WTC11 (cell line): ENCODE measurements around the gene ISLR. TPM values are rescaled to one million over a fixed set of nuclear protein-coding genes. Genes with fewer than 3 reads are reported as not detected.

Experiments
- ATAC-seq: fragments of 200-7000 bp; cut with Tn5 transposase; 2 replicates; pipeline ENCODE4 v1.10.0; 2021; ENCODE audit warnings: mild to moderate bottlenecking, moderate library complexity
- CTCF ChIA-PET: fragments of 300-600 bp; sonication (Branson Sonifier 250); formaldehyde crosslinking; loops from one replicate; lab custom pipeline; 2021; ENCODE audit warnings: antibody characterized with exemption; lab: Charles Lee
- POLR2A ChIA-PET: fragments of 350-600 bp; sonication (Branson Sonifier 250); formaldehyde crosslinking; loops from one replicate; lab custom pipeline; 2021; ENCODE audit warnings: antibody characterized with exemption; lab: Charles Lee
- DNase-seq: peaks from one replicate; pipeline ENCODE4 v3.0.0; 2021; ENCODE audit warnings: low spot score
- H3K27ac Mint-ChIP-seq: 2 replicates; pipeline ENCODE4 v1.8.0; 2021; ENCODE audit warnings: mixed read lengths
- H3K27me3 Mint-ChIP-seq: 2 replicates; pipeline ENCODE4 v1.8.0; 2021; ENCODE audit warnings: low read depth, mild to moderate bottlenecking, moderate library complexity, mixed read lengths
- H3K36me3 Mint-ChIP-seq: 2 replicates; pipeline ENCODE4 v1.8.0; 2021; ENCODE audit warnings: mixed read lengths
- H3K4me1 Mint-ChIP-seq: 2 replicates; pipeline ENCODE4 v1.8.0; 2022; ENCODE audit warnings: mixed read lengths
- H3K4me3 Mint-ChIP-seq: 2 replicates; pipeline ENCODE4 v1.8.0; 2021; ENCODE audit warnings: mild to moderate bottlenecking, moderate library complexity, mixed read lengths
- H3K9me3 Mint-ChIP-seq: 2 replicates; pipeline ENCODE4 v1.8.0; 2021; ENCODE audit warnings: mixed read lengths
- ATF1 ChIP-seq: sonication (generic); formaldehyde crosslinking; IDR thresholded peaks from 2 replicates; pipeline ENCODE4 v1.8.1; 2023; ENCODE audit warnings: mild to moderate bottlenecking, moderate library complexity, missing genetic modification reagents
- ETV6 ChIP-seq: sonication (generic); formaldehyde crosslinking; IDR thresholded peaks from 2 replicates; pipeline ENCODE4 v1.8.1; 2022; ENCODE audit warnings: mild to moderate bottlenecking, missing genetic modification reagents
- FOXP1 ChIP-seq: sonication (generic); formaldehyde crosslinking; IDR thresholded peaks from 2 replicates; pipeline ENCODE4 v1.8.0; 2022; ENCODE audit warnings: missing genetic modification reagents, mild to moderate bottlenecking, moderate library complexity, borderline replicate concordance
- GTF2I ChIP-seq: fragments of 250-450 bp; sonication (Bioruptor Pico); conservative IDR thresholded peaks from 2 replicates; pipeline ENCODE4 v1.4.0; 2021; ENCODE audit warnings: mild to moderate bottlenecking
- KAT7 ChIP-seq: sonication (generic); formaldehyde crosslinking; IDR thresholded peaks from 2 replicates; pipeline ENCODE4 v1.8.1; 2023; ENCODE audit warnings: missing genetic modification reagents, mild to moderate bottlenecking, borderline replicate concordance
- MLX ChIP-seq: sonication (generic); formaldehyde crosslinking; IDR thresholded peaks from 2 replicates; pipeline ENCODE4 v1.8.1; 2023; ENCODE audit warnings: mild to moderate bottlenecking, missing genetic modification reagents, moderate library complexity
- MXD4 ChIP-seq: fragments of 250-450 bp; sonication (Bioruptor Pico); IDR thresholded peaks from 2 replicates; pipeline ENCODE4 v1.8.0; 2021; ENCODE audit warnings: mild to moderate bottlenecking, moderate library complexity, borderline replicate concordance
- SMAD3 ChIP-seq: sonication (generic); formaldehyde crosslinking; IDR thresholded peaks from 2 replicates; pipeline ENCODE4 v1.8.0; 2022; ENCODE audit warnings: missing genetic modification reagents, mild to moderate bottlenecking, borderline replicate concordance
- SOX15 ChIP-seq: fragments of 250-450 bp; sonication (Bioruptor Pico); IDR thresholded peaks from 2 replicates; pipeline ENCODE4 v1.9.0; 2021; ENCODE audit warnings: mild to moderate bottlenecking
- STAT6 ChIP-seq: sonication (generic); formaldehyde crosslinking; conservative IDR thresholded peaks from 2 replicates; pipeline ENCODE4 v1.8.1; 2023; ENCODE audit warnings: mild to moderate bottlenecking, low read depth, missing genetic modification reagents, moderate library complexity
- ZNF219 ChIP-seq: sonication (generic); formaldehyde crosslinking; IDR thresholded peaks from 2 replicates; pipeline ENCODE4 v1.8.0; 2023; ENCODE audit warnings: missing genetic modification reagents, mild to moderate bottlenecking, borderline replicate concordance
- ZNF671 ChIP-seq: fragments of 250-450 bp; sonication (Bioruptor Pico); IDR thresholded peaks from 2 replicates; pipeline ENCODE4 v1.8.0; 2021; ENCODE audit warnings: mild to moderate bottlenecking
- total RNA-seq: library from RNA; stranded (reverse); gene quantifications from 3 replicates; pipeline ENCODE4 v1.2.3, GENCODE V29; 2021
- TF ChIP-seq, protein P1 (sequence below): fragments of 250-450 bp; sonication (Bioruptor Pico); IDR thresholded peaks from 2 replicates; pipeline ENCODE4 v1.9.0; 2021; ENCODE audit warnings: mild to moderate bottlenecking, borderline replicate concordance
- TF ChIP-seq, protein P2 (sequence below): sonication (generic); formaldehyde crosslinking; IDR thresholded peaks from 2 replicates; pipeline ENCODE4 v1.8.1; 2023; ENCODE audit warnings: mild to moderate bottlenecking, missing genetic modification reagents
- TF ChIP-seq, protein P3 (sequence below): fragments of 200-600 bp; IDR thresholded peaks from 2 replicates; pipeline ENCODE4 v1.8.0; 2022; ENCODE audit warnings: antibody characterized with exemption

The ISLR gene
- total RNA-seq, 1 experiment from 2014 or later: 0.63 TPM

GRCh38 chr15:74215958-74216357, 42.4 kb downstream of the ISLR start (continued):
- TF ChIP-seq, protein P1, sequence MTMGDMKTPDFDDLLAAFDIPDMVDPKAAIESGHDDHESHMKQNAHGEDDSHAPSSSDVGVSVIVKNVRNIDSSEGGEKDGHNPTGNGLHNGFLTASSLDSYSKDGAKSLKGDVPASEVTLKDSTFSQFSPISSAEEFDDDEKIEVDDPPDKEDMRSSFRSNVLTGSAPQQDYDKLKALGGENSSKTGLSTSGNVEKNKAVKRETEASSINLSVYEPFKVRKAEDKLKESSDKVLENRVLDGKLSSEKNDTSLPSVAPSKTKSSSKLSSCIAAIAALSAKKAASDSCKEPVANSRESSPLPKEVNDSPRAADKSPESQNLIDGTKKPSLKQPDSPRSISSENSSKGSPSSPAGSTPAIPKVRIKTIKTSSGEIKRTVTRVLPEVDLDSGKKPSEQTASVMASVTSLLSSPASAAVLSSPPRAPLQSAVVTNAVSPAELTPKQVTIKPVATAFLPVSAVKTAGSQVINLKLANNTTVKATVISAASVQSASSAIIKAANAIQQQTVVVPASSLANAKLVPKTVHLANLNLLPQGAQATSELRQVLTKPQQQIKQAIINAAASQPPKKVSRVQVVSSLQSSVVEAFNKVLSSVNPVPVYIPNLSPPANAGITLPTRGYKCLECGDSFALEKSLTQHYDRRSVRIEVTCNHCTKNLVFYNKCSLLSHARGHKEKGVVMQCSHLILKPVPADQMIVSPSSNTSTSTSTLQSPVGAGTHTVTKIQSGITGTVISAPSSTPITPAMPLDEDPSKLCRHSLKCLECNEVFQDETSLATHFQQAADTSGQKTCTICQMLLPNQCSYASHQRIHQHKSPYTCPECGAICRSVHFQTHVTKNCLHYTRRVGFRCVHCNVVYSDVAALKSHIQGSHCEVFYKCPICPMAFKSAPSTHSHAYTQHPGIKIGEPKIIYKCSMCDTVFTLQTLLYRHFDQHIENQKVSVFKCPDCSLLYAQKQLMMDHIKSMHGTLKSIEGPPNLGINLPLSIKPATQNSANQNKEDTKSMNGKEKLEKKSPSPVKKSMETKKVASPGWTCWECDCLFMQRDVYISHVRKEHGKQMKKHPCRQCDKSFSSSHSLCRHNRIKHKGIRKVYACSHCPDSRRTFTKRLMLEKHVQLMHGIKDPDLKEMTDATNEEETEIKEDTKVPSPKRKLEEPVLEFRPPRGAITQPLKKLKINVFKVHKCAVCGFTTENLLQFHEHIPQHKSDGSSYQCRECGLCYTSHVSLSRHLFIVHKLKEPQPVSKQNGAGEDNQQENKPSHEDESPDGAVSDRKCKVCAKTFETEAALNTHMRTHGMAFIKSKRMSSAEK (CRISPR knock-in tag): no peak
- TF ChIP-seq SMAD3 (CRISPR knock-in tag): no peak
- no peak for TF ChIP-seq SOX15
- no peak for TF ChIP-seq ETV6 (CRISPR knock-in tag)
- TF ChIP-seq FOXP1 (CRISPR knock-in tag): no peak
- TF ChIP-seq, all 79 proteins: peak for 0

GRCh38 chr15:74216949-74217348, 43.4 kb downstream of the ISLR start:
- CTCF ChIA-PET: no interaction called here
- TF ChIP-seq GTF2I: no peak
- no peak for TF ChIP-seq ATF1 (CRISPR knock-in tag)
- no peak for TF ChIP-seq ZNF671 (CRISPR knock-in tag)
- TF ChIP-seq STAT6 (CRISPR knock-in tag): no peak
- TF ChIP-seq MLX: no peak
- no peak overlapping the region for H3K27ac Mint-ChIP-seq
- DNase-seq (no peak), ATAC-seq (no peak)
- H3K27me3 Mint-ChIP-seq: peaks cover 62% of the 10 kb centered on the region
- no peak overlapping the region for H3K4me3 Mint-ChIP-seq
- POLR2A ChIA-PET: no interaction called here
- H3K9me3 Mint-ChIP-seq: no peaks in the 10 kb centered on the region
- peaks cover 70% of the 10 kb centered on the region for H3K4me1 Mint-ChIP-seq
- no peaks in the 10 kb centered on the region for H3K36me3 Mint-ChIP-seq

DNA sequence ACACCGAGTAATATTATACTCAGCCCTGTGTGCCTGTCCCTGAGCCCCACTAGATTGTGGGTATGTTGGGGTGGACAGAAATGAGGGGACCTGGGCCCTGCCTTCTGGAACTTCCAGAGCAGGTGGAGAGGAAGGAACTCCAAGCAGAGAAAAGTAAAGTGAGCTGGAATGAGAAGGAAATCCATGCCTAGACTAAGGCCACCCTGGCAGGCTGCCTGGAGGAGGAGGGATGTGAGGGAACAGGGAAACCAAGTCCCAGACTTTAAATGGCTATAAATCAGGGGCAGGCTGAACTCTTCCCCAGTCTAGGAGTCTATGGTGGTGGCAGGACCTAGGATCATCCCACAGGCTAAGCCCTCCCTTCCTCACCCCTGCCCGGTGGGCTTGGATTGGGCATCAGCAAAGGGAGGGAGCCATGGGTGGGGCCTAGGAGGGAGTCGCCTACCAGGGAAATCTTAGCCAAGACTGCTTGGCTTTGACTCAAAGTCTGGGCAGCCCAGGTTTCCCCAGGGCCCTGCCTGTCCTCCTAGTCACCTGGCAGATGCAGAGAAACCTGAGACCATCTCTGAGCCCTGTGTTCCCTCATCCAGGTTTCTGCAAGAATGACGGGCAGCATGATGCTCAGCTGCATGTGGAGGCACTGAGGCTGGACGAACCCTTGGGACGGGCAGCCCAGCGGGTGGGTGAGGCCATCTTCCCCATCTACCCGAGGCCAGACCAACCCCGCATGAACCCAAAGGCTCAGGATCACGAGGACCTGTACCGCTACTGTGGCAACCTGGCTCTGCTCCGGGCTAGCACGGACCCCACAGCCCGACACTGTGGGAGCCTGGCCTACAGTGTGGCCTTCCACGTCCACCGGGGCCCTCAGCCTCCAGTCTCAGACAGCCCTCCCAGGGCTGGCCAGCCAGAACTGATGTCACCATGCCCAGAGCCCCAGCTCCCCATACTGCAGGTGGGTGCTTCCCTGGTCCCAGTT, 44.7 kb downstream of the ISLR start:
- ATAC-seq (no peak), DNase-seq (no peak)
- Mint-ChIP-seq H3K9me3 (no peaks in the 10 kb centered on the region), H3K4me1 (peaks cover 69% of the 10 kb centered on the region), H3K27me3 (peaks cover 75% of the 10 kb centered on the region), H3K4me3 (no peak overlapping the region), H3K36me3 (no peaks in the 10 kb centered on the region), H3K27ac (no peak overlapping the region)
- ChIA-PET POLR2A (no interaction called here), CTCF (no interaction called here)
- TF ChIP-seq KAT7 (CRISPR knock-in tag): no peak
- TF ChIP-seq ZNF219: no peak
- TF ChIP-seq MXD4 (CRISPR knock-in tag): no peak
- TF ChIP-seq, protein P2, sequence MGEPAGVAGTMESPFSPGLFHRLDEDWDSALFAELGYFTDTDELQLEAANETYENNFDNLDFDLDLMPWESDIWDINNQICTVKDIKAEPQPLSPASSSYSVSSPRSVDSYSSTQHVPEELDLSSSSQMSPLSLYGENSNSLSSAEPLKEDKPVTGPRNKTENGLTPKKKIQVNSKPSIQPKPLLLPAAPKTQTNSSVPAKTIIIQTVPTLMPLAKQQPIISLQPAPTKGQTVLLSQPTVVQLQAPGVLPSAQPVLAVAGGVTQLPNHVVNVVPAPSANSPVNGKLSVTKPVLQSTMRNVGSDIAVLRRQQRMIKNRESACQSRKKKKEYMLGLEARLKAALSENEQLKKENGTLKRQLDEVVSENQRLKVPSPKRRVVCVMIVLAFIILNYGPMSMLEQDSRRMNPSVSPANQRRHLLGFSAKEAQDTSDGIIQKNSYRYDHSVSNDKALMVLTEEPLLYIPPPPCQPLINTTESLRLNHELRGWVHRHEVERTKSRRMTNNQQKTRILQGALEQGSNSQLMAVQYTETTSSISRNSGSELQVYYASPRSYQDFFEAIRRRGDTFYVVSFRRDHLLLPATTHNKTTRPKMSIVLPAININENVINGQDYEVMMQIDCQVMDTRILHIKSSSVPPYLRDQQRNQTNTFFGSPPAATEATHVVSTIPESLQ (CRISPR knock-in tag): no peak
- TF ChIP-seq, protein P3, sequence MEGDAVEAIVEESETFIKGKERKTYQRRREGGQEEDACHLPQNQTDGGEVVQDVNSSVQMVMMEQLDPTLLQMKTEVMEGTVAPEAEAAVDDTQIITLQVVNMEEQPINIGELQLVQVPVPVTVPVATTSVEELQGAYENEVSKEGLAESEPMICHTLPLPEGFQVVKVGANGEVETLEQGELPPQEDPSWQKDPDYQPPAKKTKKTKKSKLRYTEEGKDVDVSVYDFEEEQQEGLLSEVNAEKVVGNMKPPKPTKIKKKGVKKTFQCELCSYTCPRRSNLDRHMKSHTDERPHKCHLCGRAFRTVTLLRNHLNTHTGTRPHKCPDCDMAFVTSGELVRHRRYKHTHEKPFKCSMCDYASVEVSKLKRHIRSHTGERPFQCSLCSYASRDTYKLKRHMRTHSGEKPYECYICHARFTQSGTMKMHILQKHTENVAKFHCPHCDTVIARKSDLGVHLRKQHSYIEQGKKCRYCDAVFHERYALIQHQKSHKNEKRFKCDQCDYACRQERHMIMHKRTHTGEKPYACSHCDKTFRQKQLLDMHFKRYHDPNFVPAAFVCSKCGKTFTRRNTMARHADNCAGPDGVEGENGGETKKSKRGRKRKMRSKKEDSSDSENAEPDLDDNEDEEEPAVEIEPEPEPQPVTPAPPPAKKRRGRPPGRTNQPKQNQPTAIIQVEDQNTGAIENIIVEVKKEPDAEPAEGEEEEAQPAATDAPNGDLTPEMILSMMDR: no peak
